ENCODE measurements around the gene EIF5.

GRCh38 chr14:103308717-103309616 is 25.1 kb upstream of the EIF5 start:
- no peak for TF ChIP-seq CTCF (IDR thresholded peaks at IDR 0.05; ENCODE audit: low read depth, low read length, missing input control)
- no peak for TF ChIP-seq JUND (IDR thresholded peaks at IDR 0.05)
- TF ChIP-seq MAX (IDR thresholded peaks at IDR 0.05) = no peak
- no peak for TF ChIP-seq REST (IDR thresholded peaks at IDR 0.05)
- no peak for TF ChIP-seq TAF1 (conservative IDR thresholded peaks at IDR 0.05)
- TF ChIP-seq ZBTB33 (IDR thresholded peaks at IDR 0.05) = no peak
- no peak for TF ChIP-seq RAD21 (IDR thresholded peaks at IDR 0.05)
- TF ChIP-seq GABPA (IDR thresholded peaks at IDR 0.05 in 1 of 2, conservative IDR thresholded peaks at IDR 0.05 in 1 of 2) = no peak

Measured in liver (tissue), 3 donors.